ENCODE data around the gene GAS2L1.

- TF ChIP-seq CTCF (optimal IDR thresholded peaks at IDR 0.05 in 1 of 3, IDR thresholded peaks at IDR 0.05 in 1 of 3, conservative IDR thresholded peaks at IDR 0.05 in 1 of 3; ENCODE audit: extremely low read depth in 1 of 3, insufficient read depth in 2 of 3, low read length in 3 of 3) (no peak), EZH2 (IDR thresholded peaks at IDR 0.05; ENCODE audit: low read length) (no peak)
Measured at GRCh38 chr22:29345932-29346331, 39.5 kb downstream of the GAS2L1 start.
